ENCODE data around the gene ANKRD12.
"Not testable (repeated sequence)": the region's sequence is repeated elsewhere in the genome, so short reads cannot be mapped to it uniquely, and the experiment has no call there.

The ANKRD12 gene

DNA sequence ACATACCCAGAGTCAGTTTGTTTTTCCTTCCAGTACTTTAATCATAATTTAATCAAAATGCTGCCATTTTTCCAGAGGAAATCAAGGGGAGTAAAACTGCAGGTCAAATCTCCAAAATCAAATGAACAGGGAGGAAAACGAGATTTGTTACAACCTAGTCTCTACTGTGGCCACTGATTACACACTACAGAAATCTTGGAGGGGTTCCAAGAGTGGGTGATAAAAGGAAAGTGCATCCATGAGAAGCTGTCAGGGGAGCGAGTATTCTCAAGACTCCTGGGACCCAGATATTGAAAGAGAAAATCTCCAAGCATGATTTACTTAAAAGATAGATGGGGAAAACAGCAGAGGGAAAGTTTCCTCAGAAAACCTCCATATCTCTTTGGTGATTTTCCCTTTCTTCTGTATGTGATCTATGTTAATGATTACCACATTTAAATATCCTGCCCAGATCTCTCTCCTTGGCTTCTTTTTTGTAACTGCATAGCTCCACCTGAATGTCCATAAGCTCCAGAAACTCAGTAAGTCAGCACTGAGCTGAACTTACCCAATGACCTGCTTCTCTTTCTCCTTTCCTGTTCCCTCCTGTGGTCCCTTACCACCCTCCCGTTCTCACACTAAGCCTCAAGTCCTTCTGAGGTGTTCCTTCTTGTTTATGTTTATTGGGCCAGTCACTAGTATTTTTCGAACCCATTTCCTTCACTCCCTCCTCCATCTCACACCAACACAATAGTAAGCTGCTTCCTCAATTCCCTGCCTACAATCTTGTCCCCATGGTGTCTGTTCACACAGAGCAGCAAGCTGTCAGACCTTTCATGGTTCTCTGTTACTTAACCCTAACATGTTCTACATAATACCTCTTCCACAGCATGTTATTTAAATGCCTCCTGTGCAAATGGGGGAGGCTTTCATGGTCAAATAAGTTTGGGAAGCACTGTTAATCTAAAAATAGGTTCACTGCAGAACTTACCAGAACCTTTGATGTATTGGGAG lies 124.1 kb downstream of the ANKRD12 start:
- no peak overlapping the region for H3K4me3 ChIP-seq (ENCODE audit: low read depth, low read length)
- DNase-seq (ENCODE audit: low read depth) = no peak
- TF ChIP-seq, protein P1, sequence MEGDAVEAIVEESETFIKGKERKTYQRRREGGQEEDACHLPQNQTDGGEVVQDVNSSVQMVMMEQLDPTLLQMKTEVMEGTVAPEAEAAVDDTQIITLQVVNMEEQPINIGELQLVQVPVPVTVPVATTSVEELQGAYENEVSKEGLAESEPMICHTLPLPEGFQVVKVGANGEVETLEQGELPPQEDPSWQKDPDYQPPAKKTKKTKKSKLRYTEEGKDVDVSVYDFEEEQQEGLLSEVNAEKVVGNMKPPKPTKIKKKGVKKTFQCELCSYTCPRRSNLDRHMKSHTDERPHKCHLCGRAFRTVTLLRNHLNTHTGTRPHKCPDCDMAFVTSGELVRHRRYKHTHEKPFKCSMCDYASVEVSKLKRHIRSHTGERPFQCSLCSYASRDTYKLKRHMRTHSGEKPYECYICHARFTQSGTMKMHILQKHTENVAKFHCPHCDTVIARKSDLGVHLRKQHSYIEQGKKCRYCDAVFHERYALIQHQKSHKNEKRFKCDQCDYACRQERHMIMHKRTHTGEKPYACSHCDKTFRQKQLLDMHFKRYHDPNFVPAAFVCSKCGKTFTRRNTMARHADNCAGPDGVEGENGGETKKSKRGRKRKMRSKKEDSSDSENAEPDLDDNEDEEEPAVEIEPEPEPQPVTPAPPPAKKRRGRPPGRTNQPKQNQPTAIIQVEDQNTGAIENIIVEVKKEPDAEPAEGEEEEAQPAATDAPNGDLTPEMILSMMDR (IDR thresholded peaks at IDR 0.05; ENCODE audit: control insufficient read depth, extremely low read depth, insufficient read depth) = no peak

DNA sequence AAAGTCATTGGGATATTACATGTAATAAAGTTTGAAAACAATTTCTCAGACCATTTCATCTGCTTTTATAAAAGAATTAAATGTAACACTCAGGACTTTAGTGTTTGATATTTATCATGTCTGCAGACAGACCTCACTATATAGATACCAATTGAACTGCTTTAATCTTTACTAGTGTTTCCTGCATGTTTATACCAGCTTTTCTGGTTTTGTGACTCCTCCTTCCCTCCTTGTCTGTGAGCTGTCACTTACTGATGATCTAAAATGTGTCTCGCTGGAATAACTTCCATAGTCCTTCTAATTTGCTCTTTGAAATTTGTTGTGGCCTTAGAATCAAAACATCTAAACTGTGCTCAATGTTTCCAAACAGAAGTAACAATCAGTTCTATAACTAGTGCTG lies 126.7 kb downstream of the ANKRD12 start:
- no peak overlapping the region for H3K4me3 ChIP-seq (ENCODE audit: low read depth, low read length)
- DNase-seq (ENCODE audit: low read depth) = peak; percentile 59
- TF ChIP-seq, protein P1 (IDR thresholded peaks at IDR 0.05; ENCODE audit: control insufficient read depth, extremely low read depth, insufficient read depth) = no peak

DNA sequence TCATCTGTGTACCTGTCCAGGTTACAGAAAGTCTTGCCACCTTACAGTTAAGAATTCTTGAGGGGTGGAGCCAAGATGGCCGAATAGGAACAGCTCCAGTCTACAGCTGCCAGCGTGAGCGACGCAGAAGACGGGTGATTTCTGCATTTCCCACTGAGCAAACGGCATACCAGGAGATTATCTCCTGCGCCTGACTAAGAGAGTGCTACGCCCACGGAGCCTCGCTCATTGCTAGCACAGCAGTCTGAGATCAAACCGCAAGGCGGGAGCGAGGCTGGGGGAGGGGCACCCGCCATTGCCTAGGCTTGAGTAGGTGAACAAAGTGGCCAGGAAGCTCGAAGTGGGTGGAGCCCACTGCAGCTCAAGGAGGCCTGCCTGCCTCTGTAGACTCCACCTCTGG lies 128.2 kb downstream of the ANKRD12 start:
- H3K4me3 ChIP-seq (ENCODE audit: low read depth, low read length); DNase-seq (ENCODE audit: low read depth): not testable (repeated sequence)

DNA sequence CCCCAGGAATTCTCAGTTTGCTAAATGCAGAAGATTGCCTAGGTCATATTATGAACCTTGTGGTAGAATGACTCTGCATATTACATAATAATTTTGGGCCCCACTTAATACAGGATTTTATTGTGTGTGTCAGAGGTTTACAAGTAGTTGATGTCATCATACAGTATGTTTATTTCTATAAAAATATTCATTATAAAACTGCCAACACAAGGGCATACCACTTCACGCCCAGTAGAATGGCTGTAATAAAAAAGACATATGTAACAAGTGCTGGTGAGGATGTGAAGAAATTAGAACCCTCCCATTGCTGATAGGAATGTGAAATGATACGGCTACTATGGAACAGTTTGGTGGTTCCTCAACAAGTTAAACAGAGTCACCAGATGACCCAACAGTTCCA lies 136.6 kb downstream of the ANKRD12 start:
- TF ChIP-seq, protein P1 (IDR thresholded peaks at IDR 0.05; ENCODE audit: control insufficient read depth, extremely low read depth, insufficient read depth) = no peak
- DNase-seq (ENCODE audit: low read depth) = no peak
- H3K4me3 ChIP-seq (ENCODE audit: low read depth, low read length) = no peak overlapping the region

DNA sequence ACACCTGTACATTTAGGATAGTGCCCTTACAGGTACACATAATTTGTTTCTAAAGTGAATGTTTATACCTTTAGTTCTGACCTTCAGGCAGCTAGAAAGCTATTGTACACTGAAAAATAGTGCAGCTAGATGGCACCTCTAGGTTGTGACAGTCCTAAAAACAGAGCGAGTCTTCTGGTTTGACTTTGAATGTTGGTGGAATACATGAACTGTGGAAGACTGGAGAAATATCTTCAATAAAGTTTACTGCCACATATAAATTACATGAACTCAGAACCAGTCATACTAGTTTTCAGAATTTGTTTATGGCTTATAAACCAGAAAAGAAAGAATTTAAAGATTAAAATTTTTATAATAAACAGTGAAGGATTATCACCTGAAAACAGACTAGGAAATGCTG lies 139.3 kb downstream of the ANKRD12 start:
- no peak overlapping the region for H3K4me3 ChIP-seq (ENCODE audit: low read depth, low read length)
- TF ChIP-seq, protein P1 (IDR thresholded peaks at IDR 0.05; ENCODE audit: control insufficient read depth, extremely low read depth, insufficient read depth) = peak; percentile 36; the same call in 1 of the 2 replicates
- no peak for DNase-seq (ENCODE audit: low read depth)

DNA sequence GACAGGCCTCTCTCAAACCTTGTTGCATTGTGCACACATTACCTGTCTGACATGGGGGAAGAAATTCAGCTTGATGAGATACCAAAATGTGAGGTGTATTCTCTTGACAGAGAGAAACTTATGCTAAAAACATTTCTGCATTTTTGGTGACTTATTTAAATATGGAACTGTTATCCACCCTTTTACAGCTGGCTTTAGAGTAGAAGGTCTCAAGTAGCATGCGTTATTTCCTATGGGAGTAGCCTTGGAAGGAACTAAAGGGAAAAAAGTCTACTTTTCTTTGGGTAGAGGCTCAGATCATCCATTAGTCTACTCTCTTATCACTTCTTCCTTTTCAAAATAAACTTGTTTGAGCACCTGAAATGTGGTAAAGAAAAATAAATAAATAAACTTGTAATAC lies 141.4 kb downstream of the ANKRD12 start:
- H3K4me3 ChIP-seq (ENCODE audit: low read depth, low read length) = no peak overlapping the region
- DNase-seq (ENCODE audit: low read depth) = no peak
- TF ChIP-seq, protein P1 (IDR thresholded peaks at IDR 0.05; ENCODE audit: control insufficient read depth, extremely low read depth, insufficient read depth) = no peak

DNA sequence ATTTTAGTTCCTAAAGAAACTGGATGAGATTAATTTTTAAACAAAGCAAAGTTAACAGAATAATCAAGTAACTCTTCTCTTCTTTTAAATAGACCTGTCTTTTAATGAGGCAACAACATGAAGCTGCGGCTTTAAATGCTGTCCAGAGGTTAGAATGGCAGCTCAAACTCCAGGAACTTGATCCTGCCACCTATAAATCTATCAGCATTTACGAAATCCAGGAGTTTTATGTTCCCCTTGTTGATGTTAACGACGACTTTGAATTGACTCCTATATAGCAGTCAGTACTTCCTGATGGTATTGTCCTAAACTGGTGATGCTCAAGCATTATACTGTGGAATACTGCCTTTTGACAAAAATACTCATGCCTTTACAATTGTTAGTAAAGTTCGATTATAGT lies 144.3 kb downstream of the ANKRD12 start:
- no peak for DNase-seq (ENCODE audit: low read depth)
- no peak overlapping the region for H3K4me3 ChIP-seq (ENCODE audit: low read depth, low read length)
- TF ChIP-seq, protein P1 (IDR thresholded peaks at IDR 0.05; ENCODE audit: control insufficient read depth, extremely low read depth, insufficient read depth) = no peak
